Upper lobe of left lung (tissue), 4 donors: ENCODE measurements around the gene AKR1D1.

Source experiments
- CTCF ChIP-seq, 6 experiments: fragments of 450-650 bp in 4 of 6; fragments of 200-600 bp in 2 of 6; sonication (generic) in 2 of 6; IDR thresholded peaks; one replicate each; pipeline ENCODE4 v1.5.1; 2016 to 2019; ENCODE audit warnings: antibody characterized with exemption in 6 of 6
- EP300 ChIP-seq, 4 donors: sonication (generic); formaldehyde crosslinking; IDR thresholded peaks; one replicate each; pipeline ENCODE4 v1.5.1; 2017; ENCODE audit warnings: antibody characterized with exemption in 4 of 4, control low read depth in 2 of 4

GRCh38 chr7:138067774-138068173 is 8.5 kb upstream of the AKR1D1 start:
- TF ChIP-seq CTCF (IDR thresholded peaks at IDR 0.05), result no peak
- TF ChIP-seq EP300 (IDR thresholded peaks at IDR 0.05), result no peak
